ENCODE data around the gene HMGN5.
A peak's percentile ranks its signal among the peaks of the same experiment; 100 is the strongest.

The HMGN5 gene

GRCh38 chrX:81201671-81202455 lies at the start of gene HMGN5, which contains the start of gene SH3BGRL:
HMGN5 (minus strand) TSS chrX:81201913; CDS start chrX:81121549, 80,364 bp downstream.
SH3BGRL (plus strand) TSS chrX:81202102; CDS start chrX:81202201, 99 bp downstream.
- peak; percentile 87 for DNase-seq

GRCh38 chrX:81241753-81242152 lies 40.0 kb upstream of the HMGN5 start:
- no peak for DNase-seq

GRCh38 chrX:81240701-81241331 lies 39.1 kb upstream of the HMGN5 start:
- DNase-seq: no peak

- no peak for DNase-seq
Observed at GRCh38 chrX:81238166-81238565, 36.5 kb upstream of the HMGN5 start.

- DNase-seq: no peak
Observed at GRCh38 chrX:81237516-81237915, 35.8 kb upstream of the HMGN5 start.

- DNase-seq: no peak
Observed at GRCh38 chrX:81232218-81232617, 30.5 kb upstream of the HMGN5 start.

- no peak for DNase-seq
Observed at GRCh38 chrX:81231476-81231875, 29.8 kb upstream of the HMGN5 start.

- DNase-seq: no peak
Observed at GRCh38 chrX:81229901-81230300, 28.2 kb upstream of the HMGN5 start.

- DNase-seq: no peak
Observed at GRCh38 chrX:81229229-81229628, 27.5 kb upstream of the HMGN5 start.

GRCh38 chrX:81215685-81216084 lies 14.0 kb upstream of the HMGN5 start:
- no peak for DNase-seq

GRCh38 chrX:81208916-81209315 lies 7.2 kb upstream of the HMGN5 start:
- DNase-seq: no peak

GRCh38 chrX:81206476-81206875 lies 4.8 kb upstream of the HMGN5 start:
- peak; percentile 71 for DNase-seq

GRCh38 chrX:81205551-81205950 lies 3.8 kb upstream of the HMGN5 start:
- peak; percentile 44 for DNase-seq

- peak; percentile 35 for DNase-seq
Observed at GRCh38 chrX:81202943-81203342, 1.2 kb upstream of the HMGN5 start.

GRCh38 chrX:81202456-81202819 lies 725 bp upstream of the HMGN5 start:
- no peak for DNase-seq

- no peak for DNase-seq
Observed at GRCh38 chrX:81201071-81201470, 642 bp downstream of the HMGN5 start.

- DNase-seq: peak; percentile 62
Observed at GRCh38 chrX:81195712-81196111, 6.0 kb downstream of the HMGN5 start.

- no peak for DNase-seq
Observed at GRCh38 chrX:81195259-81195658, 6.5 kb downstream of the HMGN5 start.

- peak; percentile 39 for DNase-seq
Observed at GRCh38 chrX:81174286-81174685, 27.4 kb downstream of the HMGN5 start.

GRCh38 chrX:81168391-81168790 lies 33.3 kb downstream of the HMGN5 start:
- no peak for DNase-seq

GRCh38 chrX:81121513-81122363 lies 80.0 kb downstream of the HMGN5 start:
- DNase-seq: peak; percentile 90

- peak; percentile 49 for DNase-seq
Observed at GRCh38 chrX:81120936-81121371, 80.8 kb downstream of the HMGN5 start.

- peak; percentile 5 for DNase-seq
Observed at GRCh38 chrX:81120258-81120935, 81.3 kb downstream of the HMGN5 start.

Data from inflammatory macrophage treated with lipopolysaccharide for 4 hours (primary cell).